ENCODE measurements around the gene NAV2. TPM values are rescaled to one million over a fixed set of nuclear protein-coding genes. Genes with fewer than 3 reads are reported as not detected.

NAV2 gene
- polyA plus RNA-seq, 1 donor (not counting 4 experiments of a cell fraction or from before 2014, with no cell fraction given): 4.0 TPM

DNA sequence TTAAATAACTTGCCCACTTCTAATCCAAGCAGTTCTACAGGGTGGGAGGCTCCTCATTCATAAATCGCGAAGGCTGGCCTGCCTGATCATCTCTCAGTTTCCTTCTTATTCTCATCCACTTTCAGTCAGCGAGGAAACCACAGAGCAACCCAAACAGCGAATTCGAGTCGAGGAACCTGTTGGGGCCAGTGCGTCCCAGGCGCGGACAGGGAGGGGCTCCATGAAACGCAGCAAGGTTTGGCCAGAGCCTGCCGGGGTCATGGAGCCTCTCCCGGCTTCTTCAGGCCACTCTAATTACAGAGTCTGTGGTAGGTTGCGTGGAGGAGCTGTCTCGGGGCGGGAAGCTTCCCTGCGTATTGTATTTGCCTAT lies 741 bp upstream of the NAV2 start:
- Histone ChIP-seq H3K27me3 (ENCODE audit: control insufficient read depth, extremely low read depth, insufficient read depth, low read length) (peaks cover 41% of the 10 kb centered on the region), H3K9me3 (ENCODE audit: control insufficient read depth, low read depth, low read length) (no peaks in the 10 kb centered on the region), H2AFZ (ENCODE audit: control insufficient read depth, low read length) (peak overlapping the region; percentile 58), H3K4me1 (ENCODE audit: control insufficient read depth, extremely low read depth, insufficient read depth, low read length) (peaks cover 12% of the 10 kb centered on the region), H3K79me2 (ENCODE audit: control insufficient read depth, insufficient read depth, low read length) (no peaks in the 10 kb centered on the region), H3K36me3 (ENCODE audit: control insufficient read depth in 2 of 2, extremely low read depth in 1 of 2, insufficient read depth in 2 of 2, low read length in 2 of 2) (no peaks in the 10 kb centered on the region), H3K4me2 (ENCODE audit: control insufficient read depth, extremely low read depth, insufficient read depth, low read depth, low read length) (peak overlapping the region; percentile 74), H3K9ac (ENCODE audit: control insufficient read depth, extremely low read depth, insufficient read depth, low read length) (peak overlapping the region; percentile 71), H4K20me1 (ENCODE audit: control insufficient read depth, extremely low read depth, insufficient read depth, low read length) (no peaks in the 10 kb centered on the region), H3K27ac (ENCODE audit: control insufficient read depth, insufficient read depth, low read length) (no peak overlapping the region), H3K9me1 (ENCODE audit: control insufficient read depth, extremely low read depth, insufficient read depth, low read length) (no peaks in the 10 kb centered on the region), H3K4me3 (ENCODE audit: control insufficient read depth in 2 of 3, extremely low read depth in 1 of 3, insufficient read depth in 2 of 3, low read depth in 1 of 3, low read length in 3 of 3) (peak overlapping the region; percentile 52 to 62 (median 58))
- FAIRE-seq (no peak), DNase-seq (ENCODE audit: low read depth, low spot score) (no peak)
- TF ChIP-seq, protein P1, sequence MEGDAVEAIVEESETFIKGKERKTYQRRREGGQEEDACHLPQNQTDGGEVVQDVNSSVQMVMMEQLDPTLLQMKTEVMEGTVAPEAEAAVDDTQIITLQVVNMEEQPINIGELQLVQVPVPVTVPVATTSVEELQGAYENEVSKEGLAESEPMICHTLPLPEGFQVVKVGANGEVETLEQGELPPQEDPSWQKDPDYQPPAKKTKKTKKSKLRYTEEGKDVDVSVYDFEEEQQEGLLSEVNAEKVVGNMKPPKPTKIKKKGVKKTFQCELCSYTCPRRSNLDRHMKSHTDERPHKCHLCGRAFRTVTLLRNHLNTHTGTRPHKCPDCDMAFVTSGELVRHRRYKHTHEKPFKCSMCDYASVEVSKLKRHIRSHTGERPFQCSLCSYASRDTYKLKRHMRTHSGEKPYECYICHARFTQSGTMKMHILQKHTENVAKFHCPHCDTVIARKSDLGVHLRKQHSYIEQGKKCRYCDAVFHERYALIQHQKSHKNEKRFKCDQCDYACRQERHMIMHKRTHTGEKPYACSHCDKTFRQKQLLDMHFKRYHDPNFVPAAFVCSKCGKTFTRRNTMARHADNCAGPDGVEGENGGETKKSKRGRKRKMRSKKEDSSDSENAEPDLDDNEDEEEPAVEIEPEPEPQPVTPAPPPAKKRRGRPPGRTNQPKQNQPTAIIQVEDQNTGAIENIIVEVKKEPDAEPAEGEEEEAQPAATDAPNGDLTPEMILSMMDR (optimal IDR thresholded peaks at IDR 0.05 in 1 of 3, IDR thresholded peaks at IDR 0.05 in 1 of 3, conservative IDR thresholded peaks at IDR 0.05 in 1 of 3; ENCODE audit: extremely low read depth in 1 of 3, insufficient read depth in 2 of 3, low read length in 3 of 3): no peak
- TF ChIP-seq EZH2 (IDR thresholded peaks at IDR 0.05; ENCODE audit: low read length): no peak
- dilution Hi-C loops (cut with MboI; ENCODE audit: extremely low pct_ligation_motif_present, low sequenced_read_pairs): no loop called here

- Histone ChIP-seq H3K9me1 (ENCODE audit: control insufficient read depth, extremely low read depth, insufficient read depth, low read length) (no peaks in the 10 kb centered on the region), H3K4me1 (ENCODE audit: control insufficient read depth, extremely low read depth, insufficient read depth, low read length) (peaks cover 12% of the 10 kb centered on the region), H3K4me2 (ENCODE audit: control insufficient read depth, extremely low read depth, insufficient read depth, low read depth, low read length) (peak overlapping the region; percentile 74), H3K27me3 (ENCODE audit: control insufficient read depth, extremely low read depth, insufficient read depth, low read length) (peaks cover 43% of the 10 kb centered on the region), H4K20me1 (ENCODE audit: control insufficient read depth, extremely low read depth, insufficient read depth, low read length) (no peaks in the 10 kb centered on the region), H3K4me3 (ENCODE audit: control insufficient read depth in 2 of 3, extremely low read depth in 1 of 3, insufficient read depth in 2 of 3, low read depth in 1 of 3, low read length in 3 of 3) (peak overlapping the region; percentile 39 to 70 (median 64)), H3K79me2 (ENCODE audit: control insufficient read depth, insufficient read depth, low read length) (no peaks in the 10 kb centered on the region), H3K9me3 (ENCODE audit: control insufficient read depth, low read depth, low read length) (no peaks in the 10 kb centered on the region), H3K36me3 (ENCODE audit: control insufficient read depth in 2 of 2, extremely low read depth in 1 of 2, insufficient read depth in 2 of 2, low read length in 2 of 2) (no peaks in the 10 kb centered on the region), H2AFZ (ENCODE audit: control insufficient read depth, low read length) (peak overlapping the region; percentile 67), H3K9ac (ENCODE audit: control insufficient read depth, extremely low read depth, insufficient read depth, low read length) (peak overlapping the region; percentile 18), H3K27ac (ENCODE audit: control insufficient read depth, insufficient read depth, low read length) (no peak overlapping the region)
- dilution Hi-C loops (cut with MboI; ENCODE audit: extremely low pct_ligation_motif_present, low sequenced_read_pairs): no loop called here
- no peak for FAIRE-seq
- TF ChIP-seq, protein P1 (optimal IDR thresholded peaks at IDR 0.05 in 1 of 3, IDR thresholded peaks at IDR 0.05 in 1 of 3, conservative IDR thresholded peaks at IDR 0.05 in 1 of 3; ENCODE audit: extremely low read depth in 1 of 3, insufficient read depth in 2 of 3, low read length in 3 of 3): no peak
- TF ChIP-seq EZH2 (IDR thresholded peaks at IDR 0.05; ENCODE audit: low read length): peak; percentile 97
- DNase-seq (ENCODE audit: low read depth, low spot score): no peak
Observed at GRCh38 chr11:19713196-19714021, 772 bp downstream of the NAV2 start.
